Adrenal gland (tissue), 5 donors: Measurements from ENCODE around the gene DMRTC2.

Experiments
- CTCF ChIP-seq, 6 experiments: fragments of 450-650 bp in 4 of 6; fragments of 200-600 bp in 2 of 6; sonication (generic) in 1 of 6; IDR thresholded peaks; 1 replicate in 5 of 6; 2 replicates in 1 of 6; pipeline versions ENCODE4 v1.5.1 to v1.8.0; 2016 to 2021; ENCODE audit warnings: antibody characterized with exemption in 6 of 6, mild to moderate bottlenecking in 2 of 6, moderate library complexity in 1 of 6
- POLR2A ChIP-seq, 2 donors: fragments of 450-650 bp; IDR thresholded peaks; one replicate each; pipeline ENCODE4 v1.6.1; 2017; ENCODE audit warnings: antibody characterized with exemption in 2 of 2, mild to moderate bottlenecking in 2 of 2, moderate library complexity in 1 of 2
- donor health status: DM: no; HTN: no; CAD: no.

- TF ChIP-seq POLR2A (IDR thresholded peaks at IDR 0.05) (no peak), CTCF (IDR thresholded peaks at IDR 0.05) (no peak)
Measured at GRCh38 chr19:41889896-41890295, 45.1 kb downstream of the DMRTC2 start.
